Endodermal cell (in vitro differentiated cells): ENCODE data around the gene PDLIM3. TPM values are rescaled to one million over a fixed set of nuclear protein-coding genes. Genes with fewer than 3 reads are reported as not detected.

Source experiments
- DNase-seq: peaks from one replicate; pipeline ENCODE4 v3.0.0-alpha.2; 2017
- H3K27ac ChIP-seq: 2 replicates; pipeline ENCODE4 v1.5.1; 2013; ENCODE audit warnings: mild to moderate bottlenecking, low read depth, low read length, moderate library complexity
- H3K27me3 ChIP-seq: 2 replicates; pipeline ENCODE4 v1.6.1; 2013; ENCODE audit warnings: mild to moderate bottlenecking, low read length, moderate library complexity; ENCODE audit not compliant: insufficient read depth, control insufficient read depth, poor library complexity, severe bottlenecking
- H3K36me3 ChIP-seq: 2 replicates; pipeline ENCODE4 v1.7.0; 2013; ENCODE audit warnings: mild to moderate bottlenecking, low read length, moderate library complexity; ENCODE audit not compliant: control insufficient read depth, insufficient read depth
- H3K4me1 ChIP-seq: one replicate; pipeline ENCODE4 v1.7.0; 2013; ENCODE audit warnings: low read length; ENCODE audit not compliant: control insufficient read depth, insufficient read depth
- H3K4me3 ChIP-seq: 2 replicates; pipeline ENCODE4 v1.5.1; 2013; ENCODE audit warnings: mild to moderate bottlenecking, low read length, moderate library complexity
- H3K9ac ChIP-seq: 2 replicates; pipeline ENCODE4 v1.6.1; 2013; ENCODE audit warnings: mild to moderate bottlenecking, low read length, moderate library complexity; ENCODE audit not compliant: poor library complexity, severe bottlenecking; ENCODE audit errors: extremely low read depth
- H3K9me3 ChIP-seq: 2 replicates; pipeline ENCODE4 v1.6.1; 2013; ENCODE audit warnings: mild to moderate bottlenecking, low read length, moderate library complexity; ENCODE audit not compliant: control insufficient read depth
- H3K27ac Mint-ChIP-seq: 2 replicates; pipeline ENCODE4 v1.8.0; 2020; ENCODE audit warnings: mixed read lengths
- H3K27me3 Mint-ChIP-seq: 2 replicates; pipeline ENCODE4 v1.8.0; 2021; ENCODE audit warnings: mild to moderate bottlenecking, mixed read lengths; ENCODE audit not compliant: insufficient read depth
- H3K36me3 Mint-ChIP-seq: 2 replicates; pipeline ENCODE4 v1.8.0; 2020; ENCODE audit warnings: low read depth, mixed read lengths
- H3K4me1 Mint-ChIP-seq: 2 replicates; pipeline ENCODE4 v1.8.0; 2020; ENCODE audit warnings: mixed read lengths
- H3K4me3 Mint-ChIP-seq: 2 replicates; pipeline ENCODE4 v1.8.0; 2020; ENCODE audit warnings: mild to moderate bottlenecking, moderate library complexity, mixed read lengths
- H3K9me3 Mint-ChIP-seq: 2 replicates; pipeline ENCODE4 v1.8.0; 2020; ENCODE audit warnings: mild to moderate bottlenecking, mixed read lengths
- CTCF ChIP-seq: fragments of 200-600 bp; sonication (generic); conservative IDR thresholded peaks from 2 replicates; pipeline ENCODE4 v1.5.0; 2021; ENCODE audit warnings: antibody characterized with exemption, mild to moderate bottlenecking
- WGBS, 2 experiments: methylation state at CpG; one replicate each; pipeline versions ENCODE4 v1.1.5 to v1.1.7; 2013; ENCODE audit warnings: missing lambda C conversion rate in 2 of 2, mixed read lengths in 1 of 2; ENCODE audit not compliant: insufficient coverage in 1 of 2, insufficient read length in 1 of 2; 5-methylcytosine and 5-hydroxymethylcytosine counted together
- total RNA-seq, 2 donors: library from RNA; stranded (reverse); fragmentation: NEBNext Ultra II Directional in 1 of 2; extraction: Animal tissue kit (Norgen Biotek cat#: 25700) in 1 of 2; gene quantifications; 2 replicates in 1 of 2; 3 replicates in 1 of 2; pipeline ENCODE4 v1.2.1, GENCODE V29; 2021

PDLIM3 gene
- total RNA-seq, 2 donors from 2014 or later = 4.3 to 11.0 TPM

GRCh38 chr4:185473247-185473646, 62.1 kb downstream of the PDLIM3 start:
- no peaks in the 10 kb centered on the region for H3K36me3 ChIP-seq
- 93 to 96% methylated on average over 8 of the region's 8 CpGs for WGBS, 2 experiments
- H3K4me3 Mint-ChIP-seq = no peak overlapping the region
- peaks cover 65% of the 10 kb centered on the region for H3K27me3 ChIP-seq
- H3K9me3 Mint-ChIP-seq = no peaks in the 10 kb centered on the region
- peaks cover 78% of the 10 kb centered on the region for H3K27me3 Mint-ChIP-seq
- H3K9me3 ChIP-seq = no peaks in the 10 kb centered on the region
- H3K36me3 Mint-ChIP-seq = no peaks in the 10 kb centered on the region
- no peaks in the 10 kb centered on the region for H3K4me1 ChIP-seq
- no peak for DNase-seq
- H3K4me3 ChIP-seq = no peak overlapping the region
- no peak overlapping the region for H3K9ac ChIP-seq
- H3K4me1 Mint-ChIP-seq = no peaks in the 10 kb centered on the region
- no peak overlapping the region for H3K27ac ChIP-seq
- H3K27ac Mint-ChIP-seq = no peak overlapping the region
- no peak for TF ChIP-seq CTCF

- H3K9me3 Mint-ChIP-seq = no peaks in the 10 kb centered on the region
Observed at GRCh38 chr4:185472103-185472542, 63.2 kb downstream of the PDLIM3 start.

GRCh38 chr4:185471235-185472102, 63.8 kb downstream of the PDLIM3 start, which contains the start of gene CCDC110:
TSS of gene CCDC110 (minus strand) at chr4:185471733. CDS start at chr4:185471683, 50 bp downstream.
- Histone ChIP-seq H3K9ac (no peak within 1 kb of the TSS), H3K9me3 (no peaks in the 10 kb centered on the region), H3K36me3 (no peaks in the 10 kb centered on the region), H3K27me3 (peaks cover 59% of the 10 kb centered on the region), H3K4me3 (peak within 1 kb of the TSS; percentile 91), H3K27ac (no peak within 1 kb of the TSS), H3K4me1 (no peaks in the 10 kb centered on the region)
- H3K27ac Mint-ChIP-seq = no peak within 1 kb of the TSS
- DNase-seq = peak; percentile 97
- H3K36me3 Mint-ChIP-seq = no peaks in the 10 kb centered on the region
- TF ChIP-seq CTCF = peak; percentile 83
- no peaks in the 10 kb centered on the region for H3K4me1 Mint-ChIP-seq
- no peaks in the 10 kb centered on the region for H3K9me3 Mint-ChIP-seq
- peaks cover 78% of the 10 kb centered on the region for H3K27me3 Mint-ChIP-seq
- peak within 1 kb of the TSS; percentile 65 for H3K4me3 Mint-ChIP-seq
- 0 to 3% methylated on average over 6 to 89 of the region's 93 CpGs for WGBS, 2 experiments

More at GRCh38 chr4:185472103-185472542, 63.2 kb downstream of the PDLIM3 start:
- Mint-ChIP-seq H3K4me3 (peak overlapping the region; percentile 65), H3K4me1 (no peaks in the 10 kb centered on the region), H3K36me3 (no peaks in the 10 kb centered on the region), H3K27ac (no peak overlapping the region), H3K27me3 (peaks cover 78% of the 10 kb centered on the region)
- no peak for DNase-seq
- peaks cover 65% of the 10 kb centered on the region for H3K27me3 ChIP-seq
- H3K9ac ChIP-seq = no peak overlapping the region
- no peak overlapping the region for H3K27ac ChIP-seq
- no peak for TF ChIP-seq CTCF
- H3K9me3 ChIP-seq = no peaks in the 10 kb centered on the region
- no peaks in the 10 kb centered on the region for H3K4me1 ChIP-seq
- H3K4me3 ChIP-seq = peak overlapping the region; percentile 77
- no peaks in the 10 kb centered on the region for H3K36me3 ChIP-seq
- 53 to 60% methylated on average over 6 to 9 of the region's 10 CpGs for WGBS, 2 experiments
